H1 (cell line): ENCODE measurements around the gene PLEKHG3. TPM values are rescaled to one million over a fixed set of nuclear protein-coding genes. Genes with fewer than 3 reads are reported as not detected.
A peak's percentile ranks its signal among the peaks of the same experiment; 100 is the strongest.

Source experiments
- CTCF ChIA-PET: fragments of 300-600 bp; sonication (Branson Sonifier 250); formaldehyde crosslinking; loops from one replicate; lab custom pipeline; 2021; ENCODE audit not compliant: partially characterized antibody; lab: Charles Lee
- POLR2A ChIA-PET: fragments of 300-600 bp; sonication (Branson Sonifier 250); formaldehyde crosslinking; loops from one replicate; lab custom pipeline; 2021; ENCODE audit warnings: inconsistent platforms; ENCODE audit not compliant: partially characterized antibody; lab: Charles Lee
- DNase-seq, 2 experiments: peaks; one replicate each; pipeline versions ENCODE4 v3.0.0 to v3.0.0-alpha.2; 2010 to 2022; ENCODE audit warnings: low spot score in 2 of 2, low read depth in 1 of 2, mixed read lengths in 1 of 2
- FAIRE-seq: peaks from 2 replicates; lab custom pipeline; 2011; peaks lifted over from hg19 to GRCh38; lab: Jason Lieb, UNC
- H2AFZ ChIP-seq: 2 replicates; pipeline ENCODE4 v1.8.1; 2012; ENCODE audit warnings: low read length, inconsistent platforms
- H2AK5ac ChIP-seq: 2 replicates; pipeline ENCODE4 v1.6.1; 2013; ENCODE audit warnings: low read depth, low read length
- H2BK120ac ChIP-seq: replicated peaks from 2 replicates; pipeline ENCODE3; 2013; ENCODE audit warnings: low read depth, low read length, inconsistent platforms
- H2BK12ac ChIP-seq: 2 replicates; pipeline ENCODE4 v1.6.1; 2013; ENCODE audit warnings: low read depth, low read length
- H2BK15ac ChIP-seq: 2 replicates; pipeline ENCODE4 v1.6.1; 2013; ENCODE audit warnings: low read length
- H2BK20ac ChIP-seq: 2 replicates; pipeline ENCODE4 v1.6.1; 2013; ENCODE audit warnings: low read length
- H2BK5ac ChIP-seq: 2 replicates; pipeline ENCODE4 v1.6.1; 2013; ENCODE audit warnings: low read depth, low read length
- H3K14ac ChIP-seq: 2 replicates; pipeline ENCODE4 v1.6.1; 2013; ENCODE audit warnings: inconsistent platforms; ENCODE audit not compliant: insufficient read length
- H3K18ac ChIP-seq: 2 replicates; pipeline ENCODE4 v1.6.1; 2013; ENCODE audit warnings: low read length; ENCODE audit errors: extremely low read depth
- H3K23ac ChIP-seq: 2 replicates; pipeline ENCODE4 v1.6.1; 2013; ENCODE audit warnings: inconsistent platforms; ENCODE audit not compliant: insufficient read length
- H3K23me2 ChIP-seq: 2 replicates; pipeline ENCODE4 v1.6.1; 2013; ENCODE audit warnings: low read depth, low read length
- H3K27ac ChIP-seq: 2 replicates; pipeline ENCODE4 v1.6.1; 2011; ENCODE audit warnings: low read depth, low read length, inconsistent platforms
- H3K27me3 ChIP-seq, 4 experiments: replicated peaks in 1 of 4; 1 replicate in 1 of 4; 2 replicates in 3 of 4; pipeline versions ENCODE4 v1.6.1 to v1.8.1; 2011 to 2013; ENCODE audit warnings: low read length in 3 of 4, mild to moderate bottlenecking in 3 of 4, inconsistent platforms in 2 of 4, mixed read lengths in 2 of 4, moderate library complexity in 1 of 4; ENCODE audit not compliant: control insufficient read depth in 3 of 4, insufficient read depth in 3 of 4; ENCODE audit errors: extremely low read depth in 1 of 4
- H3K36me3 ChIP-seq, 4 experiments: 2 replicates each; pipeline versions ENCODE4 v1.6.1 to v1.8.1; 2011 to 2013; ENCODE audit warnings: mild to moderate bottlenecking in 4 of 4, low read length in 3 of 4, moderate library complexity in 2 of 4, control low read depth in 1 of 4, inconsistent platforms in 1 of 4; ENCODE audit not compliant: insufficient read depth in 4 of 4, control insufficient read depth in 2 of 4
- H3K4ac ChIP-seq: replicated peaks from 2 replicates; pipeline ENCODE3; 2013; ENCODE audit warnings: low read length, low read depth, mixed read lengths, inconsistent platforms; ENCODE audit not compliant: insufficient read length
- H3K4me1 ChIP-seq, 4 experiments: replicated peaks in 1 of 4; 1 replicate in 1 of 4; 2 replicates in 3 of 4; pipeline versions ENCODE4 v1.6.1 to v1.8.1; 2011 to 2013; ENCODE audit warnings: low read length in 3 of 4, inconsistent platforms in 2 of 4, mixed read lengths in 1 of 4; ENCODE audit not compliant: insufficient read depth in 4 of 4, control insufficient read depth in 3 of 4
- H3K4me2 ChIP-seq, 2 experiments: 2 replicates each; pipeline versions ENCODE4 v1.6.1 to v1.8.1; 2011 to 2013; ENCODE audit warnings: low read depth in 2 of 2, low read length in 2 of 2, control low read depth in 1 of 2, inconsistent platforms in 1 of 2, mild to moderate bottlenecking in 1 of 2; ENCODE audit not compliant: insufficient read depth in 1 of 2
- H3K4me3 ChIP-seq, 4 experiments: fragments of 200-600, 300-600 bp in 1 of 4; sonication (generic), shearing (Covaris generic), sonication (Bioruptor Twin) in 1 of 4; 2 replicates each; pipeline versions ENCODE4 v1.5.1 to v1.8.1; 2011 to 2016; ENCODE audit warnings: low read length in 4 of 4, low read depth in 3 of 4, control low read depth in 2 of 4, inconsistent platforms in 2 of 4, mild to moderate bottlenecking in 2 of 4, mixed read lengths in 1 of 4, moderate library complexity in 1 of 4; ENCODE audit not compliant: insufficient read depth in 2 of 4; ENCODE audit errors: extremely low read depth in 1 of 4
- H3K56ac ChIP-seq: replicated peaks from 2 replicates; pipeline ENCODE3; 2013; ENCODE audit warnings: low read depth, mild to moderate bottlenecking, mixed read lengths, low read length, inconsistent platforms; ENCODE audit not compliant: insufficient read length
- H3K79me1 ChIP-seq: 2 replicates; pipeline ENCODE4 v1.6.1; 2013; ENCODE audit warnings: low read depth, low read length, control low read depth
- H3K79me2 ChIP-seq, 2 experiments: 2 replicates each; pipeline versions ENCODE4 v1.6.1 to v1.8.1; 2012 to 2013; ENCODE audit warnings: low read length in 2 of 2, mild to moderate bottlenecking in 2 of 2, inconsistent platforms in 1 of 2; ENCODE audit not compliant: insufficient read depth in 2 of 2, control insufficient read depth in 1 of 2
- H3K9ac ChIP-seq, 4 experiments: replicated peaks in 1 of 4; 1 replicate in 1 of 4; 2 replicates in 3 of 4; pipeline versions ENCODE4 v1.6.1 to v1.8.1; 2011 to 2013; ENCODE audit warnings: low read depth in 3 of 4, low read length in 3 of 4, control low read depth in 2 of 4, mild to moderate bottlenecking in 2 of 4, moderate library complexity in 2 of 4, inconsistent platforms in 1 of 4; ENCODE audit errors: extremely low read depth in 1 of 4
- H3K9me3 ChIP-seq, 2 experiments: 2 replicates each; pipeline versions ENCODE4 v1.6.1 to v1.8.1; 2012 to 2013; ENCODE audit warnings: mild to moderate bottlenecking in 2 of 2, moderate library complexity in 2 of 2, control low read depth in 1 of 2, inconsistent platforms in 1 of 2, low read depth in 1 of 2, low read length in 1 of 2, mixed read lengths in 1 of 2; ENCODE audit not compliant: insufficient read depth in 2 of 2
- H4K20me1 ChIP-seq, 2 experiments: replicated peaks in 1 of 2; 2 replicates each; pipeline versions ENCODE3 to v1.8.1; 2011 to 2013; ENCODE audit warnings: inconsistent platforms in 2 of 2, low read length in 2 of 2, mild to moderate bottlenecking in 1 of 2; ENCODE audit not compliant: insufficient read depth in 2 of 2, control insufficient read depth in 1 of 2
- H4K5ac ChIP-seq: 2 replicates; pipeline ENCODE4 v1.6.1; 2013; ENCODE audit warnings: low read length, low read depth, mixed read lengths, inconsistent platforms; ENCODE audit not compliant: insufficient read length
- H4K8ac ChIP-seq: 2 replicates; pipeline ENCODE4 v1.8.0; 2013; ENCODE audit warnings: mild to moderate bottlenecking, moderate library complexity, low read length, inconsistent platforms; ENCODE audit not compliant: insufficient read depth; ENCODE audit errors: extremely low read depth
- H4K91ac ChIP-seq: replicated peaks from 2 replicates; pipeline ENCODE3; 2013; ENCODE audit warnings: low read length, mixed read lengths, inconsistent platforms; ENCODE audit not compliant: insufficient read length
- ASH2L ChIP-seq: fragments of 200-600, 300-600 bp; sonication (generic); IDR thresholded peaks from one replicate; pipeline ENCODE4 v1.7.1; 2017; ENCODE audit warnings: low read length
- EP300 ChIP-seq, 2 experiments: IDR thresholded peaks; 1 replicate in 1 of 2; 2 replicates in 1 of 2; pipeline ENCODE4 v1.6.1; 2011 to 2012; ENCODE audit warnings: low read depth in 2 of 2, low read length in 2 of 2, mild to moderate bottlenecking in 2 of 2, borderline replicate concordance in 1 of 2, inconsistent platforms in 1 of 2, moderate library complexity in 1 of 2
- HDAC2 ChIP-seq, 2 experiments: fragments of 300-600 bp in 1 of 2; sonication (generic) in 1 of 2; IDR thresholded peaks; 2 replicates each; pipeline ENCODE4 v1.6.1; 2011 to 2012; ENCODE audit warnings: low read depth in 2 of 2, low read length in 2 of 2, mild to moderate bottlenecking in 2 of 2, moderate library complexity in 2 of 2, borderline replicate concordance in 1 of 2, inconsistent platforms in 1 of 2
- HDAC6 ChIP-seq: IDR thresholded peaks from one replicate; pipeline ENCODE4 v1.7.1; 2012; ENCODE audit warnings: low read depth, mild to moderate bottlenecking, inconsistent platforms, low read length, moderate library complexity
- KDM4A ChIP-seq: IDR thresholded peaks from one replicate; pipeline ENCODE4 v1.7.1; 2012; ENCODE audit warnings: low read depth, mild to moderate bottlenecking, moderate library complexity, low read length, inconsistent platforms; ENCODE audit not compliant: severe bottlenecking
- NANOG ChIP-seq: IDR thresholded peaks from 2 replicates; pipeline ENCODE4 v1.6.1; 2011; ENCODE audit warnings: low read length, low read depth, mild to moderate bottlenecking, inconsistent platforms; ENCODE audit not compliant: insufficient read depth, poor library complexity, severe bottlenecking
- POLR2AphosphoS5 ChIP-seq: IDR thresholded peaks from 2 replicates; pipeline ENCODE4 v1.6.1; 2011; ENCODE audit warnings: low read depth, low read length
- RNF2 ChIP-seq: fragments of 200-900, 300-1000 bp; sonication (generic); IDR thresholded peaks from 2 replicates; pipeline ENCODE4 v1.7.1; 2016; ENCODE audit warnings: borderline replicate concordance, low read depth, mild to moderate bottlenecking, antibody characterized with exemption, low read length; ENCODE audit not compliant: poor library complexity, severe bottlenecking; ENCODE audit errors: missing control alignments
- TAF1 ChIP-seq: IDR thresholded peaks from 2 replicates; pipeline ENCODE4 v1.6.1; 2011; ENCODE audit warnings: mild to moderate bottlenecking, low read depth, low read length
- TAF7 ChIP-seq: optimal IDR thresholded peaks from 2 replicates; pipeline ENCODE3; 2011; ENCODE audit warnings: low read depth, mild to moderate bottlenecking, inconsistent platforms, low read length, moderate library complexity, borderline replicate concordance
- TBP ChIP-seq: IDR thresholded peaks from 2 replicates; pipeline ENCODE4 v1.6.1; 2011; ENCODE audit warnings: low read depth, low read length, improper control_type of control experiment
- TCF12 ChIP-seq: IDR thresholded peaks from 2 replicates; pipeline ENCODE4 v1.6.1; 2011; ENCODE audit warnings: low read depth, mild to moderate bottlenecking, low read length
- TEAD4 ChIP-seq: IDR thresholded peaks from 2 replicates; pipeline ENCODE4 v1.6.1; 2012; ENCODE audit warnings: low read depth, low read length, inconsistent platforms, mixed read lengths
- WGBS, 2 experiments: shearing (Covaris generic) in 1 of 2; methylation state at CpG; one replicate each; pipeline versions ENCODE4 v1.1.6 to v1.1.7; 2013 to 2015; ENCODE audit warnings: low lambda C conversion rate in 2 of 2, mixed read lengths in 2 of 2, inconsistent platforms in 1 of 2, low coverage in 1 of 2, missing lambda C conversion rate in 1 of 2; ENCODE audit not compliant: insufficient replicate concordance in 2 of 2, insufficient coverage in 1 of 2, insufficient read length in 1 of 2; ENCODE audit errors: extremely low coverage in 1 of 2, missing lambda C conversion rate in 1 of 2; 5-methylcytosine and 5-hydroxymethylcytosine counted together
- polyA plus RNA-seq, 7 experiments: library from polyadenylated mRNA; depleted of rRNA in 3 of 7; stranded (reverse) in 5 of 7; unstranded in 2 of 7; fragments of >200 nt in 5 of 7; fragments of 200-250 nt in 2 of 7; gene quantifications; 1 replicate in 5 of 7; 2 replicates in 1 of 7; 4 replicates in 1 of 7; pipeline versions ENCODE4 v1.2.1 to v1.2.3, GENCODE V29; 2011 to 2013; ENCODE audit warnings: missing spikeins in 2 of 7, mixed read lengths in 2 of 7
- total RNA-seq: library from RNA; stranded (reverse); fragmentation: NEBNext Ultra II Directional; extraction: Animal tissue kit (Norgen Biotek cat#: 25700); gene quantifications from 2 replicates; pipeline ENCODE4 v1.2.1, GENCODE V29; 2021

PLEKHG3 gene
- total and polyA plus RNA-seq, 2 of the 8 experiments (the other 6 are each of a cell fraction or from before 2014, with no cell fraction given): 43.4 to 90.6 TPM

- H3K27me3 ChIP-seq: no peaks in the 10 kb centered on the region
- no peak overlapping the region for H2BK20ac ChIP-seq
- no peak overlapping the region for H4K8ac ChIP-seq
- no peak overlapping the region for H4K91ac ChIP-seq
- no peak overlapping the region for H3K4me2 ChIP-seq
- no peaks in the 10 kb centered on the region; the same call in 1 of the 2 replicates for H3K79me1 ChIP-seq
- 0 out of 2 replicates have a peak overlapping the region, but pooled peaks have one; percentile 19 for H2AK5ac ChIP-seq
- ChIA-PET POLR2A (interaction anchor here (1.1 to 1.3 kb wide), 2 partner anchors 44 to 78 kb away, joined by 3 read pairs; no protein-coding TSS in a partner anchor), CTCF (interaction anchor here (1.1 to 9.0 kb wide), 18 partner anchors 9 to 219 kb away, joined by 3 to 74 read pairs (median 12); no protein-coding TSS in a partner anchor)
- DNase-seq: no peak
- no peak overlapping the region for H2BK5ac ChIP-seq
- H2BK120ac ChIP-seq: no peak overlapping the region
- H3K56ac ChIP-seq: no peak overlapping the region
- H3K23me2 ChIP-seq: no peaks in the 10 kb centered on the region
- H3K23ac ChIP-seq: no peak overlapping the region
- 90% methylated on average over 8 of the region's 8 CpGs; no CpG with 5 or more reads in 1 of the 2 experiments for WGBS, 2 experiments
- no peak overlapping the region for H3K4ac ChIP-seq
- H4K20me1 ChIP-seq: no peaks in the 10 kb centered on the region
- H3K9me3 ChIP-seq: no peaks in the 10 kb centered on the region
- no peaks in the 10 kb centered on the region for H3K79me2 ChIP-seq
- no peak overlapping the region for H3K9ac ChIP-seq
- H4K5ac ChIP-seq: no peak overlapping the region
- H3K27ac ChIP-seq: no peak overlapping the region
- H2BK15ac ChIP-seq: 0 out of 2 replicates have a peak overlapping the region, but pooled peaks have one; percentile 51
- no peak overlapping the region for H3K18ac ChIP-seq
- peak overlapping the region; percentile 13; the same call in 1 of the 2 replicates for H2BK12ac ChIP-seq
- FAIRE-seq: no peak
- H3K4me1 ChIP-seq: peaks cover 0 to 4% (median 0%) of the 10 kb centered on the region in 4 experiments; a peak in 2 of 7 replicates
- no peak overlapping the region for H3K4me3 ChIP-seq
- no peaks in the 10 kb centered on the region for H3K36me3 ChIP-seq
- H2AFZ ChIP-seq: peak overlapping the region; percentile 13; the same call in 1 of the 2 replicates
- H3K14ac ChIP-seq: no peak overlapping the region
- TF ChIP-seq HDAC6: no peak
- no peak for TF ChIP-seq TEAD4
- TF ChIP-seq NANOG: no peak
- TF ChIP-seq KDM4A: no peak
- TF ChIP-seq POLR2AphosphoS5: no peak
- no peak for TF ChIP-seq TCF12
- no peak for TF ChIP-seq HDAC2 (IDR thresholded peaks at IDR 0.05; ENCODE audit: borderline replicate concordance in 1 of 2, low read depth in 2 of 2, low read length in 2 of 2)
- TF ChIP-seq TBP: no peak
- TF ChIP-seq RNF2: no peak
- TF ChIP-seq TAF7: no peak
- TF ChIP-seq EP300 (IDR thresholded peaks at IDR 0.05; ENCODE audit: borderline replicate concordance in 1 of 2, low read depth in 2 of 2, low read length in 2 of 2): no peak
- TF ChIP-seq ASH2L: no peak
- TF ChIP-seq TAF1: no peak
Observed at GRCh38 chr14:64673316-64673715, 30.9 kb upstream of the PLEKHG3 start.
